ENCODE results near the gene USP2.

DNA sequence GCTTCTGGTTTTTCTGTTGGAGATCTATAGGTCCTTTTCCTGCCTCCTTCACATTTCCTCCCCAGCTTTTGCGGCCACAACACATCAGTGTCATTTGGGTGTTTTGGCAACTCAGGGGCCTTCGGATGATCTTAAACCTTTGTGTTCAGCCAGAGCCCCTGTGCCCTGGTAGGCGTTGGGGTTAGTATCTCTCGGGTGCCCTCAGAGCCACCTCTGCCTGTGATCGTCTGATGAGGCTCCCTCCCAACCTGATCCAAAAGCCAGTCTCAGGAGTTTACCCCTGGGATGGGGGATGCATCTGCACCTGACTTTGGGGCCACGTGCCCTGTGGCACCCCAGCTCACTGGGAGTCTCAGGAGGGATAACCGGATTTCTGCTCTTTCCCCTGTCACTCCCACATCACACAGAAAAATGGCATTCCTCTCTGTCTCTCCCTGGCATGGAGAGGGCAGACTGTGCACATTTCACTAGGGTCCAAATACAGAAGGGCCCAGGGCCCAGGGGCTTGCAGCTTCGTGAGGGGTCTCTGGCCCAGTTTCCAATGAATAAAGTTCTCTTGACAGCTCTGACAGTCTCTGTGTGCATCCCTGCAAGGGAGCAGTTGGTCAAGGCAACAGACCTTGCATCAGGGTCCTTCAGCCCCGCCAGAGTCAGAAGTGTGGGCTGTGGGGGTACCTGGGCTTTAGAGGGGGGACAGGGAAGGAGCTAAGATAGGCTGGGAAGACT is 44.6 kb downstream of the USP2 start:
- no peak for TF ChIP-seq POLR2A (IDR thresholded peaks at IDR 0.05)
- TF ChIP-seq, protein P1, sequence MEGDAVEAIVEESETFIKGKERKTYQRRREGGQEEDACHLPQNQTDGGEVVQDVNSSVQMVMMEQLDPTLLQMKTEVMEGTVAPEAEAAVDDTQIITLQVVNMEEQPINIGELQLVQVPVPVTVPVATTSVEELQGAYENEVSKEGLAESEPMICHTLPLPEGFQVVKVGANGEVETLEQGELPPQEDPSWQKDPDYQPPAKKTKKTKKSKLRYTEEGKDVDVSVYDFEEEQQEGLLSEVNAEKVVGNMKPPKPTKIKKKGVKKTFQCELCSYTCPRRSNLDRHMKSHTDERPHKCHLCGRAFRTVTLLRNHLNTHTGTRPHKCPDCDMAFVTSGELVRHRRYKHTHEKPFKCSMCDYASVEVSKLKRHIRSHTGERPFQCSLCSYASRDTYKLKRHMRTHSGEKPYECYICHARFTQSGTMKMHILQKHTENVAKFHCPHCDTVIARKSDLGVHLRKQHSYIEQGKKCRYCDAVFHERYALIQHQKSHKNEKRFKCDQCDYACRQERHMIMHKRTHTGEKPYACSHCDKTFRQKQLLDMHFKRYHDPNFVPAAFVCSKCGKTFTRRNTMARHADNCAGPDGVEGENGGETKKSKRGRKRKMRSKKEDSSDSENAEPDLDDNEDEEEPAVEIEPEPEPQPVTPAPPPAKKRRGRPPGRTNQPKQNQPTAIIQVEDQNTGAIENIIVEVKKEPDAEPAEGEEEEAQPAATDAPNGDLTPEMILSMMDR (IDR thresholded peaks at IDR 0.05) = no peak
